GM23338 (cell line): ENCODE data around the gene PIK3C2A. TPM values are rescaled to one million over a fixed set of nuclear protein-coding genes. Genes with fewer than 3 reads are reported as not detected.

ENCODE experiments used
- CREB1 ChIP-seq: fragments of 250-450 bp; sonication (Bioruptor Pico); IDR thresholded peaks from 2 replicates; pipeline ENCODE4 v1.5.0; 2020; ENCODE audit warnings: low read depth, mild to moderate bottlenecking, moderate library complexity
- ETS1 ChIP-seq: IDR thresholded peaks from 2 replicates; pipeline ENCODE4 v1.6.1; 2016; ENCODE audit warnings: antibody characterized with exemption
- EZH2 ChIP-seq: fragments of 200-600 bp; sonication (generic); IDR thresholded peaks from one replicate; pipeline ENCODE4 v1.8.0; 2017; ENCODE audit warnings: antibody characterized with exemption, mild to moderate bottlenecking, low read depth; ENCODE audit not compliant: unreplicated experiment
- EZH2phosphoT487 ChIP-seq: fragments of 200-600 bp; sonication (generic); IDR thresholded peaks from one replicate; pipeline ENCODE4 v1.8.1; 2018; ENCODE audit warnings: antibody characterized with exemption; ENCODE audit not compliant: unreplicated experiment
- JUNB ChIP-seq: IDR thresholded peaks from one replicate; pipeline ENCODE4 v1.6.1; 2016; ENCODE audit warnings: antibody characterized with exemption; ENCODE audit not compliant: unreplicated experiment
- NANOG ChIP-seq: IDR thresholded peaks from 2 replicates; pipeline ENCODE4 v1.6.1; 2016; ENCODE audit warnings: antibody characterized with exemption, borderline replicate concordance
- POLR2AphosphoS5 ChIP-seq: IDR thresholded peaks from 2 replicates; pipeline ENCODE4 v1.6.1; 2016; ENCODE audit warnings: antibody characterized with exemption, low read depth
- STAT1 ChIP-seq: IDR thresholded peaks from one replicate; pipeline ENCODE4 v1.6.1; 2016; ENCODE audit warnings: antibody characterized with exemption; ENCODE audit not compliant: unreplicated experiment
- ZNF114 ChIP-seq: fragments of 250-450 bp; sonication (Bioruptor Pico); IDR thresholded peaks from 2 replicates; pipeline ENCODE4 v1.5.0; 2020; ENCODE audit warnings: mild to moderate bottlenecking, moderate library complexity
- ZNF331 ChIP-seq: fragments of 250-450 bp; sonication (Bioruptor Pico); IDR thresholded peaks from 2 replicates; pipeline ENCODE4 v1.5.0; 2020; ENCODE audit warnings: low read depth, mild to moderate bottlenecking, moderate library complexity
- ZNF462 ChIP-seq: fragments of 250-450 bp; sonication (Bioruptor Pico); IDR thresholded peaks from 2 replicates; pipeline ENCODE4 v1.5.0; 2020; ENCODE audit warnings: mild to moderate bottlenecking, moderate library complexity
- polyA plus RNA-seq: library from polyadenylated mRNA; unstranded; fragments of >200 nt; fragmentation: Nextera tagmentation; extraction: Ambion mirVana; gene quantifications from 2 replicates; pipeline ENCODE4 v1.2.1, GENCODE V29; 2016
- total RNA-seq: library from RNA; depleted of rRNA; stranded (reverse); fragments of >200 nt; shearing (Covaris generic); gene quantifications from 2 replicates; pipeline ENCODE4 v1.2.3, GENCODE V29; 2014

PIK3C2A gene
- total and polyA plus RNA-seq, 2 experiments from 2014 or later = 45.8 to 123 TPM

GRCh38 chr11:17219016-17219415 lies 11.2 kb upstream of the PIK3C2A start (continued):
- TF ChIP-seq ZNF462 (CRISPR knock-in tag) (no peak), ETS1 (no peak), STAT1 (no peak), CREB1 (CRISPR knock-in tag) (no peak), EZH2phosphoT487 (no peak), POLR2AphosphoS5 (no peak), ZNF331 (CRISPR knock-in tag) (no peak), EZH2 (no peak), NANOG (no peak), JUNB (no peak), ZNF114 (CRISPR knock-in tag) (no peak)
